ENCODE data around the gene TRPV6. TPM values are rescaled to one million over a fixed set of nuclear protein-coding genes. Genes with fewer than 3 reads are reported as not detected.

Gene TRPV6
- total RNA-seq, 1 donor from 2014 or later, result 6.2 TPM

DNA sequence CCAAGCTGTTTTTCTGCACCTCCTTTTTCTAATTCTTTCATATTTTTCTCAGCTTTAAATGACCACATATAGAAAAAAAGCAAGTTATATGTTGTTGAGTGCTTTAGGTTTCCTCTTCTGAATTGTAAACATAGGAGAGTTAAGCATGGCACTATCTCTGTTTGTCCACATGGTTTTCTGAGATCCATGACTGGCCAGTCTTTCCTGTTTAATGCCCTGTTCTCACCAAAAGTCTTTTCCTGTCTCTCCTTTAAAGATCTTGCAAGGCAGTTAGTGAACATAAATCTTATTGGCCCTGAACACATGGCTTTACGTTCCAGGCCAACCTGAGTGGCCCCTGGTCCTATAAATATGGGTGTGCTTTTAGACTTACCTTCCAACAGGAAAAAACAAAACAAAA lies 28.6 kb upstream of the TRPV6 start:
- Mint-ChIP-seq H3K27ac (no peak overlapping the region), H3K27me3 (peaks cover 10% of the 10 kb centered on the region), H3K4me1 (ENCODE audit: low read depth) (peaks cover 23% of the 10 kb centered on the region), H3K4me3 (ENCODE audit: low read depth) (no peak overlapping the region), H3K9me3 (ENCODE audit: low read depth) (no peaks in the 10 kb centered on the region), H3K36me3 (ENCODE audit: insufficient read depth) (no peaks in the 10 kb centered on the region)
- TF ChIP-seq, protein P1, sequence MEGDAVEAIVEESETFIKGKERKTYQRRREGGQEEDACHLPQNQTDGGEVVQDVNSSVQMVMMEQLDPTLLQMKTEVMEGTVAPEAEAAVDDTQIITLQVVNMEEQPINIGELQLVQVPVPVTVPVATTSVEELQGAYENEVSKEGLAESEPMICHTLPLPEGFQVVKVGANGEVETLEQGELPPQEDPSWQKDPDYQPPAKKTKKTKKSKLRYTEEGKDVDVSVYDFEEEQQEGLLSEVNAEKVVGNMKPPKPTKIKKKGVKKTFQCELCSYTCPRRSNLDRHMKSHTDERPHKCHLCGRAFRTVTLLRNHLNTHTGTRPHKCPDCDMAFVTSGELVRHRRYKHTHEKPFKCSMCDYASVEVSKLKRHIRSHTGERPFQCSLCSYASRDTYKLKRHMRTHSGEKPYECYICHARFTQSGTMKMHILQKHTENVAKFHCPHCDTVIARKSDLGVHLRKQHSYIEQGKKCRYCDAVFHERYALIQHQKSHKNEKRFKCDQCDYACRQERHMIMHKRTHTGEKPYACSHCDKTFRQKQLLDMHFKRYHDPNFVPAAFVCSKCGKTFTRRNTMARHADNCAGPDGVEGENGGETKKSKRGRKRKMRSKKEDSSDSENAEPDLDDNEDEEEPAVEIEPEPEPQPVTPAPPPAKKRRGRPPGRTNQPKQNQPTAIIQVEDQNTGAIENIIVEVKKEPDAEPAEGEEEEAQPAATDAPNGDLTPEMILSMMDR (IDR thresholded peaks at IDR 0.05; ENCODE audit: unreplicated experiment), result no peak
- no peak for DNase-seq (ENCODE audit: low spot score, unreplicated experiment)

DNA sequence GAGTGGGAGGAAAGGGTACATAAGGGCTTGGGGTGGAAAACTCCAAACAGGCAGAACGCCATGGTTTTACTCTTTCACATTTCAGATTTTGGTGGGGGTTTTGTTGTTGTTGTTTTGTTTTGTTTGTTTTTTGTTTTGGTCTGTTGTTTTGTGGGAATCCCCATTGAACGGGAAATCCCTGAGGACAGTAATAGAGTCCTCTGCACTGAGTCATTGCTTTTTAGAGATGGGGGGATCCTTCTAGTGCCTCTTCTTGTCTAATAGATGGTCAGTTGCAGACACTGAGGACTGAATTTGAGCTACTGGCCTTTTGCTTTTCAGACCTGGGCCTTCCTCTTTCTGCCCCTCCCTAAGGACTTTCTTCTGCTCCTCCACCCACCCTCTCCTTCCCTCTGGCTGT lies 28.0 kb upstream of the TRPV6 start:
- no peak for DNase-seq (ENCODE audit: low spot score, unreplicated experiment)
- no peaks in the 10 kb centered on the region for H3K36me3 Mint-ChIP-seq (ENCODE audit: insufficient read depth)
- H3K9me3 Mint-ChIP-seq (ENCODE audit: low read depth), result no peaks in the 10 kb centered on the region
- H3K27ac Mint-ChIP-seq, result no peak overlapping the region
- H3K27me3 Mint-ChIP-seq, result peaks cover 8% of the 10 kb centered on the region
- peaks cover 23% of the 10 kb centered on the region for H3K4me1 Mint-ChIP-seq (ENCODE audit: low read depth)
- TF ChIP-seq, protein P1 (IDR thresholded peaks at IDR 0.05; ENCODE audit: unreplicated experiment), result no peak
- no peak overlapping the region for H3K4me3 Mint-ChIP-seq (ENCODE audit: low read depth)

DNA sequence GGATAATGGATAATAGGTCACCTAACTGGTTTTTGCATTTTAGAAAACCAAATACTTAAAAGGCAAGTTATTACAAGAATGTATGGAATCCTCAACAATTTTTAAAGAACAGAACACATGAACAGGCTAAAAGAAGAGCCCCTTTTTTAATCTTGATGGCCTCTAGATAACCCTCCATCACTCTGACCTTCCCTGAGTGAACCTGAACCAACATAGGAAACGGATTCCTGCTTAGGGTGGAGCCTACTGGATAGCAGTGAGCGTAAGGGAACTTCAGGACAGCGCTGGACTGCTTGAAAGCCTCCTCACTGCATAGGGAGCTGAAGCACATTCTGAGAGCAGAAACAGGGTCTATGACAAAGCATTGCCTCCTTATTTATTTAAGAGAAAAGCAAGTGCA lies 27.5 kb upstream of the TRPV6 start:
- DNase-seq (ENCODE audit: low spot score, unreplicated experiment), result no peak
- Mint-ChIP-seq H3K4me3 (ENCODE audit: low read depth) (no peak overlapping the region), H3K9me3 (ENCODE audit: low read depth) (no peaks in the 10 kb centered on the region), H3K36me3 (ENCODE audit: insufficient read depth) (no peaks in the 10 kb centered on the region), H3K4me1 (ENCODE audit: low read depth) (peaks cover 23% of the 10 kb centered on the region), H3K27me3 (peaks cover 4% of the 10 kb centered on the region), H3K27ac (no peak overlapping the region)
- TF ChIP-seq, protein P1 (IDR thresholded peaks at IDR 0.05; ENCODE audit: unreplicated experiment), result no peak

DNA sequence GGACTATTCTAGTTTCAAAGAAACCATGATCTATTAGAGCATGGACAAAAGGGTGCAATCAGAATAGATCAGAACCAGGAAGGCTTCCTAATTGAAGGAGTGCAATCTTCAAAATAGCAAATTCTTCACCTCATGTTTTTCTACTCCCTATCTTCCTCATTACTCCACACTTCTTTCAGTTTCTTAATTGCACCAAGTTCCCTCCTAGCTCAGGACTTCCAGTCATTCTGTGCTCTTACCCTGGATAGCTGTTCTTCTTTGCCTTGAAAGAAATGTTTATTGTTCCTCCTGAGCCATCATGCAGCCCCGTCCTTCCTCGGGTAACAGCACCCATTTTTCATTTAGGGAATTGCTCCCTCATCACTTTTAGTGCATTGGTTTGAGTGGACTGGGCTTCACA lies 24.9 kb upstream of the TRPV6 start:
- H3K4me1 Mint-ChIP-seq (ENCODE audit: low read depth), result peaks cover 23% of the 10 kb centered on the region
- H3K36me3 Mint-ChIP-seq (ENCODE audit: insufficient read depth), result peaks cover 2% of the 10 kb centered on the region
- peaks cover 9% of the 10 kb centered on the region for H3K9me3 Mint-ChIP-seq (ENCODE audit: low read depth)
- H3K4me3 Mint-ChIP-seq (ENCODE audit: low read depth), result no peak overlapping the region
- no peak for DNase-seq (ENCODE audit: low spot score, unreplicated experiment)
- TF ChIP-seq, protein P1 (IDR thresholded peaks at IDR 0.05; ENCODE audit: unreplicated experiment), result no peak
- H3K27me3 Mint-ChIP-seq, result peaks cover 4% of the 10 kb centered on the region
- no peak overlapping the region for H3K27ac Mint-ChIP-seq

DNA sequence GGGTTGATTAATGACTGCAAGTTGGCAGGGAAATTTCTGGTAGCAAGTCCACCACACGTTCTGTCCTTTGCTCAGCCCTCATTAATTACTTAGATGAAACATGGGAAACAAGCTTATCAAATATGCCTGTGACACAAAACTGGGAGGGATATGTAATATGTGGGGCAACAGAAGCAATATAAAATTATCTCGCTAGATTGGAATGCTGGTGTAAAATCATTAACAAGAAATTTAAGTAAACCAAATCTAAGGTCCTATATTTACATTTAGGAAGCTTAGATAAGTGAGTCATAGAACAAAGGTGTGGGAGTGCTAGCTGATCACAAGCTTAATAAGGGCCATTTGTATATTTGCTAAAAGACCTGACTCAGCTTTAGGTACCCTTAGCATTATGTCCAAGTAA lies 24.5 kb upstream of the TRPV6 start:
- no peak for DNase-seq (ENCODE audit: low spot score, unreplicated experiment)
- peaks cover 9% of the 10 kb centered on the region for H3K9me3 Mint-ChIP-seq (ENCODE audit: low read depth)
- peaks cover 4% of the 10 kb centered on the region for H3K27me3 Mint-ChIP-seq
- TF ChIP-seq, protein P1 (IDR thresholded peaks at IDR 0.05; ENCODE audit: unreplicated experiment), result no peak
- peak overlapping the region; percentile 73 for H3K27ac Mint-ChIP-seq
- H3K36me3 Mint-ChIP-seq (ENCODE audit: insufficient read depth), result peaks cover 2% of the 10 kb centered on the region
- H3K4me1 Mint-ChIP-seq (ENCODE audit: low read depth), result peaks cover 23% of the 10 kb centered on the region
- H3K4me3 Mint-ChIP-seq (ENCODE audit: low read depth), result no peak overlapping the region

All from progenitor cell of endocrine pancreas (in vitro differentiated cells).